GM12878 (cell line): Measurements from ENCODE around the gene LRRC75B. TPM values are rescaled to one million over a fixed set of nuclear protein-coding genes. Genes with fewer than 3 reads are reported as not detected.

Experiments
- ATAC-seq: fragments of 200-7000 bp; cut with Tn5 transposase; 3 replicates; pipeline ENCODE4 v1.9.1; 2020; ENCODE audit warnings: mild to moderate bottlenecking, moderate library complexity
- BruUV-seq: library from RNA; stranded (reverse); fragments of 400-500 nt; replicated peaks from 2 replicates; lab custom pipeline; 2021; lab: Mats Ljungman, UMichigan
- CTCF ChIA-PET: fragments of 300-600 bp; sonication (Branson Sonifier 250); formaldehyde crosslinking; extraction: SDS; loops from one replicate; lab custom pipeline; 2021; ENCODE audit warnings: inconsistent platforms; lab: Yijun Ruan, JAX
- POLR2A ChIA-PET: fragments of 350-600 bp; formaldehyde crosslinking; extraction: SDS; loops from one replicate; lab custom pipeline; 2021; ENCODE audit warnings: inconsistent platforms; lab: Charles Lee
- RAD21 ChIA-PET: fragments of 300-600 bp; sonication (Branson Sonifier 250); formaldehyde crosslinking; loops from one replicate; lab custom pipeline; 2023; ENCODE audit warnings: antibody characterized with exemption; ENCODE audit not compliant: unreplicated experiment; lab: Charles Lee
- SMC1A ChIA-PET: fragments of 300-600 bp; sonication (Branson Sonifier 250); formaldehyde crosslinking; loops from one replicate; lab custom pipeline; 2023; ENCODE audit not compliant: unreplicated experiment, uncharacterized antibody; lab: Charles Lee
- DNase-seq: peaks from one replicate; pipeline ENCODE4 v3.0.0-alpha.2; 2011; ENCODE audit warnings: low read depth, low spot score
- FAIRE-seq: peaks from 3 replicates; lab custom pipeline; 2011; peaks lifted over from hg19 to GRCh38; lab: Jason Lieb, UNC
- H2AFZ ChIP-seq: 2 replicates; pipeline ENCODE4 v1.6.0; 2011; ENCODE audit warnings: low read depth, low read length, control low read depth; ENCODE audit not compliant: control insufficient read depth
- H3K27ac ChIP-seq: 2 replicates; pipeline ENCODE4 v1.5.1; 2011; ENCODE audit warnings: control low read depth; ENCODE audit not compliant: control insufficient read depth, insufficient read depth
- H3K27me3 ChIP-seq, 2 experiments: replicated peaks in 1 of 2; 2 replicates each; pipeline versions ENCODE4 v1.6.0 to v1.6.1; 2011; ENCODE audit warnings: low read length in 1 of 2; ENCODE audit not compliant: control insufficient read depth in 2 of 2, insufficient read depth in 2 of 2
- H3K36me3 ChIP-seq, 2 experiments: 2 replicates each; pipeline ENCODE4 v1.5.1; 2011; ENCODE audit warnings: low read length in 1 of 2; ENCODE audit not compliant: control insufficient read depth in 2 of 2, insufficient read depth in 2 of 2
- H3K4me1 ChIP-seq: 2 replicates; pipeline ENCODE4 v1.6.1; 2011; ENCODE audit warnings: mild to moderate bottlenecking, low read length, moderate library complexity, mixed read lengths; ENCODE audit not compliant: control insufficient read depth, insufficient read depth
- H3K4me2 ChIP-seq: 2 replicates; pipeline ENCODE4 v1.6.0; 2011; ENCODE audit warnings: control low read depth; ENCODE audit not compliant: control insufficient read depth, insufficient read depth
- H3K4me3 ChIP-seq: fragments of 200-600 bp; sonication (generic); 2 replicates; pipeline ENCODE4 v1.5.1; 2016
- H3K79me2 ChIP-seq: 2 replicates; pipeline ENCODE4 v1.6.0; 2011; ENCODE audit warnings: low read length; ENCODE audit not compliant: control insufficient read depth, insufficient read depth
- H3K9ac ChIP-seq: 2 replicates; pipeline ENCODE4 v1.8.0; 2011; ENCODE audit warnings: low read length, control low read depth, mixed read lengths; ENCODE audit not compliant: control insufficient read depth, insufficient read depth
- H3K9me3 ChIP-seq: replicated peaks from 3 replicates; pipeline ENCODE4 v1.5.1; 2011; ENCODE audit warnings: mild to moderate bottlenecking, low read length; ENCODE audit not compliant: control insufficient read depth, insufficient read depth
- H4K20me1 ChIP-seq: 2 replicates; pipeline ENCODE4 v1.6.0; 2011; ENCODE audit not compliant: control insufficient read depth, insufficient read depth
- EGR1 ChIP-seq, 2 experiments: IDR thresholded peaks; 1 replicate in 1 of 2; 2 replicates in 1 of 2; pipeline ENCODE4 v1.6.1; 2011 to 2012; ENCODE audit warnings: low read depth in 2 of 2, low read length in 2 of 2, borderline replicate concordance in 1 of 2, mild to moderate bottlenecking in 1 of 2, moderate library complexity in 1 of 2
- ETV6 ChIP-seq, 2 experiments: fragments of 450-650 bp in 1 of 2; IDR thresholded peaks in 1 of 2; conservative IDR thresholded peaks in 1 of 2; 2 replicates each; pipeline ENCODE4 v1.6.1; 2014; ENCODE audit warnings: antibody characterized with exemption in 1 of 2, borderline replicate concordance in 1 of 2, low read depth in 1 of 2, mild to moderate bottlenecking in 1 of 2, moderate library complexity in 1 of 2
- IKZF1 ChIP-seq: fragments of 450-650 bp; conservative IDR thresholded peaks from 2 replicates; pipeline ENCODE4 v1.6.1; 2017; ENCODE audit warnings: antibody characterized with exemption, mild to moderate bottlenecking
- MEF2A ChIP-seq: IDR thresholded peaks from 2 replicates; pipeline ENCODE4 v1.6.1; 2011; ENCODE audit warnings: low read depth, mild to moderate bottlenecking, low read length, moderate library complexity; ENCODE audit not compliant: insufficient read depth
- MTA3 ChIP-seq: IDR thresholded peaks from 2 replicates; pipeline ENCODE4 v1.6.1; 2012; ENCODE audit warnings: low read length, inconsistent platforms, borderline replicate concordance
- PAX5 ChIP-seq: IDR thresholded peaks from 2 replicates; pipeline ENCODE4 v1.6.1; 2011; ENCODE audit warnings: low read depth, low read length, borderline replicate concordance
- POLR2AphosphoS2 ChIP-seq: IDR thresholded peaks from 2 replicates; pipeline ENCODE4 v1.6.1; 2011; ENCODE audit warnings: low read depth, mild to moderate bottlenecking, low read length, improper control_type of control experiment, moderate library complexity
- RAD51 ChIP-seq: fragments of 450-650 bp; IDR thresholded peaks from 2 replicates; pipeline ENCODE4 v1.6.1; 2016; ENCODE audit warnings: moderate library complexity, mild to moderate bottlenecking, inconsistent platforms
- RCOR1 ChIP-seq: conservative IDR thresholded peaks from 2 replicates; pipeline ENCODE4 v1.6.1; 2012; ENCODE audit warnings: low read depth, low read length, improper control_type of control experiment
- RFX5 ChIP-seq: IDR thresholded peaks from 2 replicates; pipeline ENCODE4 v1.6.1; 2011; ENCODE audit warnings: low read depth, low read length, improper control_type of control experiment
- SMAD1 ChIP-seq: fragments of 450-650 bp; IDR thresholded peaks from 2 replicates; pipeline ENCODE4 v1.6.1; 2018; ENCODE audit warnings: mild to moderate bottlenecking, low read depth; ENCODE audit not compliant: partially characterized antibody
- STAT3 ChIP-seq: IDR thresholded peaks from 2 replicates; pipeline ENCODE4 v1.6.1; 2011; ENCODE audit warnings: low read depth, low read length, improper control_type of control experiment
- TCF12 ChIP-seq: IDR thresholded peaks from 2 replicates; pipeline ENCODE4 v1.6.1; 2011; ENCODE audit warnings: low read depth, mild to moderate bottlenecking, low read length
- YY1 ChIP-seq: IDR thresholded peaks from 2 replicates; pipeline ENCODE4 v1.6.1; 2011; ENCODE audit warnings: low read depth, mild to moderate bottlenecking, low read length
- WGBS: methylation state at CpG from one replicate; pipeline ENCODE4 v1.1.6; 2016; ENCODE audit warnings: low lambda C conversion rate; ENCODE audit not compliant: insufficient replicate concordance, insufficient coverage; ENCODE audit errors: missing lambda C conversion rate; 5-methylcytosine and 5-hydroxymethylcytosine counted together
- in situ Hi-C: fragments of 300-500 bp; cut with MboI; formaldehyde crosslinking; loops from 9 replicates; pipeline ENCODE4 v1.14.3; 2018; ENCODE audit warnings: mixed read lengths
- intact Hi-C: fragments of 100-400 bp; cut with micrococcal nuclease; formaldehyde crosslinking; loops from one replicate; pipeline ENCODE4 v1.14.2; 2022; ENCODE audit not compliant: unreplicated experiment
- polyA plus RNA-seq, 11 experiments: library from polyadenylated mRNA; depleted of rRNA in 4 of 11; unstranded in 6 of 11; stranded (reverse) in 5 of 11; fragments of >200 nt; fragmentation: Nextera tagmentation in 4 of 11; fragmentation: Illumina TruSeq in 1 of 11; extraction: Ambion mirVana in 4 of 11; extraction: Trizol in 1 of 11; gene quantifications; 1 replicate in 1 of 11; 2 replicates in 10 of 11; pipeline versions ENCODE4 v1.2.1 to v1.2.3, GENCODE V29; 2011 to 2016; ENCODE audit warnings: inconsistent platforms in 2 of 11, missing spikeins in 2 of 11, low read depth in 1 of 11
- total RNA-seq, 4 experiments: library from RNA; depleted of rRNA in 3 of 4; stranded (reverse); fragments of >200 nt in 3 of 4; fragmentation: Illumina TruSeq in 1 of 4; extraction: Trizol in 1 of 4; gene quantifications; 2 replicates each; pipeline versions ENCODE4 v1.2.1 to v1.2.3, GENCODE V29; 2013 to 2021
- TF ChIP-seq, protein P1 (sequence below): IDR thresholded peaks from 2 replicates; pipeline ENCODE4 v1.6.1; 2012; ENCODE audit warnings: low read depth, low read length, improper control_type of control experiment
- TF ChIP-seq, protein P2 (sequence below): IDR thresholded peaks from 2 replicates; pipeline ENCODE4 v1.6.1; 2011; ENCODE audit warnings: low read depth, low read length, improper control_type of control experiment, borderline replicate concordance
- TF ChIP-seq, protein P3 (sequence below): fragments of 450-650 bp; conservative IDR thresholded peaks from 2 replicates; pipeline ENCODE4 v1.6.1; 2017; ENCODE audit warnings: mild to moderate bottlenecking, moderate library complexity

Gene LRRC75B
- total and polyA plus RNA-seq, 10 of the 15 experiments (the other 5 are each of a cell fraction or from before 2014, with no cell fraction given), result 0.09 to 0.98 (median 0.11) TPM; not detected in 3

DNA sequence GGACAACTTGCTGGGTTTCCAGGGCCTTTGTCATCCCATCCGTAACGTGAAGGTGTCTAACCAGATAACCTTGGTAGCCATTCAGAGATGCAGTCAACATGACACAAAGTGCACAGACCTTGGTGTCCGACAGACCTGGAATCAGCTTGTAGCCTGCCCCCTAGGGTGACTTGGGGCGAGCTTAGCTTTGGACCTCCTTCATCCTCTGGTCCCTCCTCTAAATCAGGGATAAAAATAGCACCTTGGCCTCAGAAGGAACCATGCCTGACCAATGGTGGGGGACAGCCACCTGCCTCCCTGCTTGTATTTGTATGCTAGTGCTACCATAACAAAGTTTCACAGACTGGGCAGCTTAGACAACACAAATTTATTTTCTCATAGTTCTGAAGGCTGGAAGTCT, 33.4 kb downstream of the LRRC75B start:
- Histone ChIP-seq H3K4me3 (peak overlapping the region; percentile 5; the same call in 1 of the 2 replicates), H3K9ac (no peak overlapping the region), H3K36me3 (peaks cover 16% of the 10 kb centered on the region in 2 experiments), H2AFZ (no peak overlapping the region), H3K4me2 (peak overlapping the region; percentile 6; the same call in 1 of the 2 replicates), H3K4me1 (peaks cover 4% of the 10 kb centered on the region; the same call in 1 of the 2 replicates), H3K79me2 (peaks cover 80% of the 10 kb centered on the region), H3K27ac (no peak overlapping the region), H3K9me3 (no peaks in the 10 kb centered on the region), H3K27me3 (no peaks in the 10 kb centered on the region), H4K20me1 (no peaks in the 10 kb centered on the region; the same call in 1 of the 2 replicates)
- ChIA-PET RAD21 (interaction anchor here (0.9 to 1.2 kb wide), 2 partner anchors 8 to 198 kb away, joined by 3 to 4 read pairs; no protein-coding TSS in a partner anchor), POLR2A (no interaction called here), SMC1A (interaction anchor here (0.6 to 1.2 kb wide), 4 partner anchors 8 to 76 kb away, joined by 3 to 5 read pairs (median 4); no protein-coding TSS in a partner anchor), CTCF (interaction anchor here (0.9 kb wide), 1 partner anchor 233 kb away, joined by 3 read pairs; no protein-coding TSS in a partner anchor)
- BruUV-seq, result no TSS peak
- in situ Hi-C loops (no loop called here), intact Hi-C loops (no loop called here)
- 15% methylated on average over 4 of the region's 4 CpGs for WGBS
- no peak for FAIRE-seq
- no peak for DNase-seq
- ATAC-seq, result no peak
- TF ChIP-seq RFX5 (no peak), SMAD1 (no peak), STAT3 (no peak), IKZF1 (no peak), MTA3 (no peak), EGR1 (IDR thresholded peaks at IDR 0.05; ENCODE audit: borderline replicate concordance in 1 of 2, low read depth in 2 of 2, low read length in 2 of 2) (no peak), TCF12 (no peak), RAD51 (no peak), YY1 (no peak), MEF2A (no peak), PAX5 (no peak), POLR2AphosphoS2 (no peak), ETV6 (conservative IDR thresholded peaks at IDR 0.05 in 1 of 2, IDR thresholded peaks at IDR 0.05 in 1 of 2; ENCODE audit: borderline replicate concordance in 1 of 2, low read depth in 1 of 2) (no peak), RCOR1 (no peak)
- TF ChIP-seq, protein P1, sequence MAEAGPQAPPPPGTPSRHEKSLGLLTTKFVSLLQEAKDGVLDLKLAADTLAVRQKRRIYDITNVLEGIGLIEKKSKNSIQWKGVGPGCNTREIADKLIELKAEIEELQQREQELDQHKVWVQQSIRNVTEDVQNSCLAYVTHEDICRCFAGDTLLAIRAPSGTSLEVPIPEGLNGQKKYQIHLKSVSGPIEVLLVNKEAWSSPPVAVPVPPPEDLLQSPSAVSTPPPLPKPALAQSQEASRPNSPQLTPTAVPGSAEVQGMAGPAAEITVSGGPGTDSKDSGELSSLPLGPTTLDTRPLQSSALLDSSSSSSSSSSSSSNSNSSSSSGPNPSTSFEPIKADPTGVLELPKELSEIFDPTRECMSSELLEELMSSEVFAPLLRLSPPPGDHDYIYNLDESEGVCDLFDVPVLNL, result no peak
- TF ChIP-seq, protein P2, sequence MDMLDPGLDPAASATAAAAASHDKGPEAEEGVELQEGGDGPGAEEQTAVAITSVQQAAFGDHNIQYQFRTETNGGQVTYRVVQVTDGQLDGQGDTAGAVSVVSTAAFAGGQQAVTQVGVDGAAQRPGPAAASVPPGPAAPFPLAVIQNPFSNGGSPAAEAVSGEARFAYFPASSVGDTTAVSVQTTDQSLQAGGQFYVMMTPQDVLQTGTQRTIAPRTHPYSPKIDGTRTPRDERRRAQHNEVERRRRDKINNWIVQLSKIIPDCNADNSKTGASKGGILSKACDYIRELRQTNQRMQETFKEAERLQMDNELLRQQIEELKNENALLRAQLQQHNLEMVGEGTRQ, result no peak
- TF ChIP-seq, protein P3, sequence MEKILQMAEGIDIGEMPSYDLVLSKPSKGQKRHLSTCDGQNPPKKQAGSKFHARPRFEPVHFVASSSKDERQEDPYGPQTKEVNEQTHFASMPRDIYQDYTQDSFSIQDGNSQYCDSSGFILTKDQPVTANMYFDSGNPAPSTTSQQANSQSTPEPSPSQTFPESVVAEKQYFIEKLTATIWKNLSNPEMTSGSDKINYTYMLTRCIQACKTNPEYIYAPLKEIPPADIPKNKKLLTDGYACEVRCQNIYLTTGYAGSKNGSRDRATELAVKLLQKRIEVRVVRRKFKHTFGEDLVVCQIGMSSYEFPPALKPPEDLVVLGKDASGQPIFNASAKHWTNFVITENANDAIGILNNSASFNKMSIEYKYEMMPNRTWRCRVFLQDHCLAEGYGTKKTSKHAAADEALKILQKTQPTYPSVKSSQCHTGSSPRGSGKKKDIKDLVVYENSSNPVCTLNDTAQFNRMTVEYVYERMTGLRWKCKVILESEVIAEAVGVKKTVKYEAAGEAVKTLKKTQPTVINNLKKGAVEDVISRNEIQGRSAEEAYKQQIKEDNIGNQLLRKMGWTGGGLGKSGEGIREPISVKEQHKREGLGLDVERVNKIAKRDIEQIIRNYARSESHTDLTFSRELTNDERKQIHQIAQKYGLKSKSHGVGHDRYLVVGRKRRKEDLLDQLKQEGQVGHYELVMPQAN, result no peak
